Mesothelial cell of epicardium (in vitro differentiated cells): ENCODE results near the gene EEF1AKMT3. TPM values are rescaled to one million over a fixed set of nuclear protein-coding genes. Genes with fewer than 3 reads are reported as not detected.
A peak's percentile ranks its signal among the peaks of the same experiment; 100 is the strongest.

ENCODE experiments used
- DNase-seq, 2 experiments: peaks; one replicate each; pipeline ENCODE4 v3.0.0; 2021; ENCODE audit warnings: low spot score in 2 of 2; ENCODE audit not compliant: unreplicated experiment in 2 of 2
- H3K27ac Mint-ChIP-seq: 2 replicates; pipeline ENCODE4 v1.8.0; 2021; ENCODE audit warnings: mixed read lengths
- H3K27me3 Mint-ChIP-seq: 2 replicates; pipeline ENCODE4 v1.8.0; 2021; ENCODE audit warnings: low read depth, mixed read lengths
- H3K36me3 Mint-ChIP-seq: 2 replicates; pipeline ENCODE4 v1.8.0; 2021; ENCODE audit warnings: mixed read lengths
- H3K4me1 Mint-ChIP-seq: 2 replicates; pipeline ENCODE4 v1.8.0; 2021; ENCODE audit warnings: mixed read lengths
- H3K4me3 Mint-ChIP-seq: 2 replicates; pipeline ENCODE4 v1.8.0; 2021; ENCODE audit warnings: mild to moderate bottlenecking, moderate library complexity, mixed read lengths
- H3K9me3 Mint-ChIP-seq: 2 replicates; pipeline ENCODE4 v1.8.0; 2021; ENCODE audit warnings: mixed read lengths
- total RNA-seq: library from RNA; stranded (reverse); gene quantifications from 3 replicates; pipeline ENCODE4 v1.2.1, GENCODE V29; 2021
- TF ChIP-seq, protein P1 (sequence below): fragments of 200-600 bp; sonication (generic); IDR thresholded peaks from one replicate; pipeline ENCODE4 v1.5.0; 2021; ENCODE audit warnings: antibody characterized with exemption; ENCODE audit not compliant: unreplicated experiment

The EEF1AKMT3 gene
- total RNA-seq, 1 donor from 2014 or later, result 8.7 TPM

DNA sequence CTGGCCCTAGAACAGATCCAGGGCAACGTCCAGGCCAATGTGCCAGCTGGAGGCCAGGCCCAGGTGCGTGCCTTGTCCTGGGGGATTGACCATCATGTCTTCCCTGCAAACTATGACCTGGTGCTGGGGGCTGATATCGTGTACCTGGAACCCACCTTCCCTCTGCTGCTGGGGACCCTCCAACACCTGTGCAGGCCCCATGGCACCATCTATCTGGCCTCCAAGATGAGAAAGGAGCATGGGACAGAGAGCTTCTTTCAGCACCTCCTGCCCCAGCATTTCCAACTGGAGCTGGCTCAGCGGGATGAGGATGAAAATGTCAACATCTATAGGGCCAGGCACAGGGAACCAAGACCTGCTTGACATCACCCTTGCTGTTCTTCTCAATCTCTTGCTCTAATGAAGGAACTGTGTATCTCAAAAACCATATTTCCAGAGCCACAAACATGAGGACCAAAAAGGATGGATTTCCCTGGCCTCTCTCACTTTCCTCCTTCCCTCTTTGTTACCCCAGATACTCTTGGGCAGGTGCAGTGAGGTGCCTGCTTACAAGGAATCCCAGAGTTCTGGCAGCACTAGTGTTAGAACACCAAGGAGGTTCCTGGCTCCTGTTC is 8.0 kb downstream of the EEF1AKMT3 start:
- no peak for DNase-seq
- no peak overlapping the region for H3K4me3 Mint-ChIP-seq
- H3K27me3 Mint-ChIP-seq, result no peaks in the 10 kb centered on the region
- H3K9me3 Mint-ChIP-seq, result no peaks in the 10 kb centered on the region
- H3K27ac Mint-ChIP-seq, result no peak overlapping the region
- H3K36me3 Mint-ChIP-seq, result peaks cover 5% of the 10 kb centered on the region
- TF ChIP-seq, protein P1, sequence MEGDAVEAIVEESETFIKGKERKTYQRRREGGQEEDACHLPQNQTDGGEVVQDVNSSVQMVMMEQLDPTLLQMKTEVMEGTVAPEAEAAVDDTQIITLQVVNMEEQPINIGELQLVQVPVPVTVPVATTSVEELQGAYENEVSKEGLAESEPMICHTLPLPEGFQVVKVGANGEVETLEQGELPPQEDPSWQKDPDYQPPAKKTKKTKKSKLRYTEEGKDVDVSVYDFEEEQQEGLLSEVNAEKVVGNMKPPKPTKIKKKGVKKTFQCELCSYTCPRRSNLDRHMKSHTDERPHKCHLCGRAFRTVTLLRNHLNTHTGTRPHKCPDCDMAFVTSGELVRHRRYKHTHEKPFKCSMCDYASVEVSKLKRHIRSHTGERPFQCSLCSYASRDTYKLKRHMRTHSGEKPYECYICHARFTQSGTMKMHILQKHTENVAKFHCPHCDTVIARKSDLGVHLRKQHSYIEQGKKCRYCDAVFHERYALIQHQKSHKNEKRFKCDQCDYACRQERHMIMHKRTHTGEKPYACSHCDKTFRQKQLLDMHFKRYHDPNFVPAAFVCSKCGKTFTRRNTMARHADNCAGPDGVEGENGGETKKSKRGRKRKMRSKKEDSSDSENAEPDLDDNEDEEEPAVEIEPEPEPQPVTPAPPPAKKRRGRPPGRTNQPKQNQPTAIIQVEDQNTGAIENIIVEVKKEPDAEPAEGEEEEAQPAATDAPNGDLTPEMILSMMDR, result no peak
- H3K4me1 Mint-ChIP-seq, result peaks cover 11% of the 10 kb centered on the region

- Mint-ChIP-seq H3K27ac (no peak overlapping the region), H3K36me3 (peaks cover 9% of the 10 kb centered on the region), H3K27me3 (no peaks in the 10 kb centered on the region), H3K9me3 (no peaks in the 10 kb centered on the region), H3K4me1 (peaks cover 11% of the 10 kb centered on the region), H3K4me3 (no peak overlapping the region)
- TF ChIP-seq, protein P1, result no peak
- no peak for DNase-seq
Measured at GRCh38 chr12:57781244-57781643, 8.8 kb downstream of the EEF1AKMT3 start.

DNA sequence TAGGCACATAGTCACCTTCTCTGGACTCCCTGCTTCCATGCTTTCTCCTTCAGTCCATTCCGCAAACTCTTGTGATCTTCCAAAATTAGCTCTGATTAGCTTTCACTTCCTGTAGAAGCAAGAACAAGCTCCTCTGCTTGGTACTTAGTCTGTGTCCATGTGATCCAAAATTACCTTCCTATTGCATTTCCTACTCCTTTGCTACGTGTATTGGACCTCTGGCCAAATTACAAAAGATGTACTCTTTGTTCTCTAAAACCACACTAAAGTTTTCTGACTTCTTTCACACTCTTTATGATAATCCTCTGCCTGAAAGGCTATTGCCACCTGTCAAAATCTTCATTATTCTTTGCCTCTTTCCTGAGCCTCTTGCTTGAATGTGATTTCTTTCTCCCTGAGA is 9.4 kb downstream of the EEF1AKMT3 start:
- no peaks in the 10 kb centered on the region for H3K27me3 Mint-ChIP-seq
- no peak for DNase-seq
- no peak overlapping the region for H3K4me3 Mint-ChIP-seq
- H3K27ac Mint-ChIP-seq, result no peak overlapping the region
- H3K9me3 Mint-ChIP-seq, result no peaks in the 10 kb centered on the region
- peaks cover 11% of the 10 kb centered on the region for H3K4me1 Mint-ChIP-seq
- TF ChIP-seq, protein P1, result no peak
- peaks cover 13% of the 10 kb centered on the region for H3K36me3 Mint-ChIP-seq

GRCh38 chr12:57782243-57782607 is 9.8 kb downstream of the EEF1AKMT3 start:
- no peaks in the 10 kb centered on the region for H3K27me3 Mint-ChIP-seq
- H3K27ac Mint-ChIP-seq, result peak overlapping the region; percentile 93
- no peaks in the 10 kb centered on the region for H3K9me3 Mint-ChIP-seq

DNA sequence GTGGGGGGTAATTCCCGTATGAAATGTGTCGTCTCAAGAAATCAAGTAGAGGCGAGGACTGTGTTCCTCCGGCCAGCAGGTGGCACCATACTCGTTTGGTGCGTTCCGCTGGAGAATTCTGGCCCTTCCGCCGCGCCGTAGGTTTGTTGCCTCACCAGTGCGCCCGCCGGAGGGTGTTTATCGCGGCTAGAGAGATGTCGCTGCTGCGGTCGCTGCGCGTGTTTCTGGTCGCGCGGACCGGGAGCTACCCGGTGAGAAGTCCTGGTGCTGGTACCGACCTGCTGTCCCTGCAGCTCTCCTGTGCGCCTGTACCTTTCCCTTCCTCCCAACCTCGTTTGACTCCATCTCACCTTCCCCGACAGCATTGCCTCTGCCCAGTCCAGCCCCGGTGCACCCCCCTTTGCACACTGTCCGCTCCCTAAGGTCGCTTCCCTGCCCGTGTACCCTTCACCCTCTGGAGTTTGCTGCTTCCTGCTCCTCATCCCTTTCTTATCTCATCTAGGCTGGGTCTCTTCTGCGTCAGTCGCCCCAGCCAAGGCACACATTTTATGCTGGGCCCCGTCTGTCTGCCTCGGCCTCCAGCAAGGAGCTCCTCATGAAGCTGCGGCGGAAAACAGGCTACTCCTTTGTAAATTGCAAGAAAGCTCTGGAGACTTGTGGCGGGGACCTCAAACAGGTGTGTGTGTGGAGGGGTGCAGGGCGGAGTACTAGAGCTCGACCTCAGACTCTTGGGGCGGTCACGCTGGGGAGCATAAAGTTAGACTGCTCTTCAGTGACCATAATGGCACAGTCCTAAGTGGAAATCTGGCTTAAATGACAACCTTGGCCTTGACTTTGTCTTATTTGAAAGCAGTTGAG is 10.4 kb downstream of the EEF1AKMT3 start, which contains the start of gene TSFM:
Gene TSFM (plus strand): TSS at position 180 of the 858 bp plus-strand sequence. CDS start 15 bp downstream, at position 195.
- peaks cover 11% of the 10 kb centered on the region for H3K4me1 Mint-ChIP-seq
- H3K27ac Mint-ChIP-seq, result peak within 1 kb of the TSS; percentile 93
- no peaks in the 10 kb centered on the region for H3K27me3 Mint-ChIP-seq
- DNase-seq, result peak; percentile 93 to 96
- TF ChIP-seq, protein P1, result peak; percentile 82
- no peaks in the 10 kb centered on the region for H3K9me3 Mint-ChIP-seq
- H3K36me3 Mint-ChIP-seq, result peaks cover 16% of the 10 kb centered on the region
- peak within 1 kb of the TSS; percentile 95 for H3K4me3 Mint-ChIP-seq

More at GRCh38 chr12:57782243-57782607, 9.8 kb downstream of the EEF1AKMT3 start:
- DNase-seq, result no peak
- Mint-ChIP-seq H3K36me3 (peaks cover 13% of the 10 kb centered on the region), H3K4me1 (peaks cover 11% of the 10 kb centered on the region), H3K4me3 (peak overlapping the region; percentile 95)
- TF ChIP-seq, protein P1, result no peak
